Left kidney (tissue), 2 donors: ENCODE measurements around the gene HIPK2. TPM values are rescaled to one million over a fixed set of nuclear protein-coding genes. Genes with fewer than 3 reads are reported as not detected.

Experiments used
- DNase-seq: peaks from one replicate; pipeline ENCODE4 v3.0.0-alpha.2; 2013
- polyA plus RNA-seq: library from polyadenylated mRNA; unstranded; fragments of 120-200 nt; gene quantifications from one replicate; pipeline ENCODE4 v1.2.1, GENCODE V29; 2013; ENCODE audit not compliant: insufficient read length

HIPK2 gene
- polyA plus RNA-seq, 1 donor = 107 TPM

DNA sequence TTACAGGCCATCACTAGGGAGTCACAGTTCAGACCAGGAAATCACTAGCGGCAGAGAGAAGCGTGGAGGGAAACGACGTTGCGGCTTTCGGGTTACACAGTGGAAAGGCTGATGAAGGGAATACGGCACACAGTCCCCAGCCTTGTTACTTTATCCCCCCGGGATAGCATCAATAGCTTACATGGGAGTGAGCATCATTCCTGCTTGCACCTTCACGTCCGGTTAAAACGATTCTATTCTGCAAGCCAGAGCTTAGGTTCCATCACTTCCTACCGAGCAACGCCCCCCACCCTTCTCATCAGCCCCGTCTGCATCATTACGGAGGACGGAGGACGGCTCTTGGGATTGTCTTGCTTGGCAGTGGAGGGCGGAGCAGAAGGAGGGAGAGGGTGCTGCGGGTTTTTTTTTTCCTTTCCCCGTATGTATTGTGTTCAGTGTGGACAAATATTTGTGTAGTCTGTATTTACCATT, 129.4 kb downstream of the HIPK2 start:
- DNase-seq = no peak

- no peak for DNase-seq
Measured at GRCh38 chr7:139647814-139648390, 129.9 kb downstream of the HIPK2 start.

GRCh38 chr7:139647085-139647484, 130.7 kb downstream of the HIPK2 start:
- DNase-seq = no peak

DNA sequence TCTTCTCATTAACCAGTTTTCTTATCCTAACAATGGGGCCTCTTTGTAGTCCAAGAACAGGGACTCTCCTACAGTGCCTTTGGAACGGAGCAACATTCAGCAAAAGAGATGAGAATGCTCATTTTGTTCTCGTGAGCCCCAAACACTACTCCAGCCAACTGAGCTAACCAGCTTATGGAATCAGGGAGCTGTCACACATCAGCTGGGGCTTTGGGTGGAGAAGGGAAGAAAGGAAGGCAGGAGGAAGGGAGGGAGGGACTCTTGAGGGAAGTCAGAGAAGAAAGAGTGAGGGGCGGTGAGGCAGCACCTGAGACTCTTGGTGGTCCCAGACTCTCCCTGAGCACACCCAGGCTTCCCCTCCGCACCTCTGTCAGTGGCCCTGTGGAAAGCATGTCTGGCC, 131.2 kb downstream of the HIPK2 start:
- DNase-seq = no peak

DNA sequence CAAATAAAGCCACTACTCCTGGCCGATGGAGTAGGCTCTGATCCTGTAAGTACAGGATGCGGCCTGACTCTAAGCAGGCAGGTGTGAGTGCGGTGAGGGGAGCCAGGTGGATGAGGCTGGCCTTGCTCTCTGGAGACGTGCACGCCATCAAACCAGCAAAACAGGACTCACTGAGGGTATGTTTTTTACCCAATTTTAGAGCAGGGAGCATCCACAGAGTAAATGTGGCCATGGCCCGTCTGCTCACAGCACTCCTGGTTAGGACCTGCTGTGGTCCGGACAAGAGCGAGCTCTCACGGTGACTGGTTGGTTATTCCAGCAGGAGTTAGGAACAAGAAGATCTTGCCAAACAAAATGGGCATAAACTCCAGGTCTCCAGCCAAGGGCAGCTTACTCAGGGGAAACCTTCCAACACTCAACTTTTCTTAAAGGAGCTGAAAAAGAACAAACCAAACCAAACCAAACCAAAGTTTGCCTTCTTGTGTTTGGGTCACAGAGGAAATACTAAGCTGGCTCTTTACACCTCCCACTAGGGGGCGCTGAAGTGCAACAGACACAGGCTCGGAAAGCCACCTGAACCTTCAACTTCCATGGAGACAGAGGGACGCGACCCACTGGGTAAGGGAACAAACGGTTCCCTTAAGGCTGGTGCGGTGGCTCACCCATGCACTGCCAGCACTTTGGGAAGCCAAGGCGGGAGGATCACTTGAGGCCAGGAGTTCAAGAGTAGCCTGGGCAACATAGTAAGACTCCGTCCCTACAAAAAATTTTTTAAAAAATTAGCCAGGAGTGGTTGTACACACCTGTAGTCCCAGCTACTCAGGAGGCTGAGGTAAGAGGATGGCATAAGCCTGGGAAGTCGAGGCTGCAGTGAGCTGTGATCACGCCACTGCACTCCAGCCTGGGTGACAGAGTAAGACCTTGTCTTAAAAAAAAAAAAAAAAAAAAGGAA, 131.9 kb downstream of the HIPK2 start:
- peak; percentile 89 for DNase-seq

DNA sequence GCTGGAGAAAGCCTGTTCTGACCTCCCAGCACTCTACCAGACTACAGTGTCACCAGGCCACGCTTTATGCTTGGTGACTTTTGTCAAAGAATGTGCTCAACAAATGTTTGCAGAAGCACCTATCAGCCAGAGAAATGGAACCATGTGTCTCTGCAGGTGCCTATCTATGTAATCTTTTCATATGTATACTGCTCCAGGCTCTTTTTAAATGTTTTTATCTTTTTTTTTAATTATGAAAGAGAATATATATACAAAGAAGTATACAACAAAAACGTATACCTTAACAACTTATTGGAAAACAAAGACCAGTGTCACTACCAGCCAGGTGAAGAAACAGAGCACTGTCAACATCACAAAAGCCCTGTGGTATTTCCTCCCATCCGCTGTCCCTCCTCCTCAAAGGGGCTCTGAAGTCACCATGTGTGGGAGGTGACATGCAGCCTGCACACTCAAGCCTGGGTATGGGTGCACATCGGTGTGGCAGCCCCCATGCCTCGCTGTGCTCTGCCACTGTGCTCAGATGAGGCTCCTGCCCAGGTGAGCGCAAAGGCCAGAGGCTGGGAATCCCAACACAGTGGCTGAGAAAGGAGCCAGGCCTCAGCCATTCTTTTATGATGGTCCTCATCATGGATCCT, 133.7 kb downstream of the HIPK2 start:
- no peak for DNase-seq

GRCh38 chr7:139642283-139642682, 135.5 kb downstream of the HIPK2 start:
- DNase-seq = no peak

- no peak for DNase-seq
Measured at GRCh38 chr7:139641337-139641992, 136.3 kb downstream of the HIPK2 start.

DNA sequence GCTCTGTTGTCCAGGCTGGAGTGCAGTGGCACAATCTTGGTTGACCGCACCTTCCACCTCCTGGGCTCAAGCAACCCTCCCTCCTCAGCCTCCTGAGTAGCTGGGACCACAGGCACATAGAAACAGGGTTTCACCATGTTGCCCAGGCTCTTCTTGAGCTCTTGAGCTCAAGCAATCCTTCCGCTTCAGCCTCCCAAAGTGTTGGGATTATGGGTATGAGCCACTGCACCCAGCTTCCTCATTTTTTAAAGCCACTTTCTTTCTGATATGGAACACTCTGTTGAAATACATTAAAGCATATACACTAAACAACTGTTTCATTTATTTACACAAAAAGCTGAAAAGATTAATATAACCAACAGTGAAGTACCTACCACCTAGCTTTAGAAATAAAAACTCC, 137.1 kb downstream of the HIPK2 start:
- DNase-seq = no peak

DNA sequence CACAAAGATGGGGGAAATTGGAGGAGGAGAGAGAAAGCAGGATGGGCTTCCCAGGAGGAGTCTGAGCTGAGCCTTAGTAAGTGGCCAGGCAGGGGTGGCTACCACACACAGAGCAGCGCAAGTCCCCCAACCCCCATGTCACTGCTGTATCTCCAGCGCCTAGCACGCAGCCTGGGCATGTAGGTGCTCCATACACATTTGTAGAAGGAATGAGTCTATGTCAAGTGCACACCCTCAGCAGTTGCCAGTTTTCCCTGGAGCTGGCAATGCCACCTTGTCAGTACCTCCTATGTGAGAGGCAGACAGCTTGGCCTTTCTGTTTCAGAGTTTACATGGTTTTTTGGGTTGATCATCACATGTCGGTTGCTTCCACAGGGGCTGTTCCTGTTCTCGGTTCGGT, 138.2 kb downstream of the HIPK2 start:
- no peak for DNase-seq

DNA sequence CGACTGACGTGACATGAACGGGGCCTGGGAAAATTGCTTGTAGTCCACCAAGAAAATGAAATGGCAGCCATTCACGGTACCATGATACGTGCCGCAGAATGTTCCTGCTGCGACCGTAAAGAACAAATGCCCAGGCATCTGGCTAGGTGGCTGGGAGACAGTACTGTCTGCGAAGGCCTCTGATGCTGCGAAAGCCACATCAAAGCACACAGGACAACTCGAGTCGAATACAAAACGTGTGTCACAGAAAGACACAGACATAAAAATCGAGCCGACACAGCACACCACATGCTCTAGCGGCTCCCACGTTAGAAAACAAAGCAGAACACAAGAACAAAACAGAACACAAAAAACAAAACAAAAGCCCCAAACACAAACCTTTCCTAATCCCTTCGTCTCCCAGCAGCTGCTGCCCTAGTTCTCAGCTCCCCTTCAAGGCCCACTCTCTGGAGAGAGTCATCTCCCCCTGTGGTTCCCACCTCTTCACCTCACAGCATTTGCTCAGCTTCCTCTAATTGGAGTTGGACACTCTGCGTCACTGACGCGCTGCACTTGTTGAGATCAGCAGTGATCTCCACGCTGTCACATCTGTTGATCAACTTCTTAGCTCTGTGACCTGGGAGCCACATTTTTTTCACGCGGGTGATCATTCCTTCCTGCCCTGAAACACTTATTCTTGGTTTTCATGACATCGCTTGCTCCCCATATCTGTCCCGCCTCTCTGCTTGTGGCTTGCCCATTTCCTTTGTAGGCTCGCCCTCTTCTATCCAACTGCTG, 142.1 kb downstream of the HIPK2 start:
- DNase-seq = no peak

GRCh38 chr7:139634087-139634486, 143.7 kb downstream of the HIPK2 start:
- no peak for DNase-seq

- DNase-seq = no peak
Measured at GRCh38 chr7:139631520-139632031, 146.2 kb downstream of the HIPK2 start.

- DNase-seq = no peak
Measured at GRCh38 chr7:139630643-139631519, 146.9 kb downstream of the HIPK2 start.

GRCh38 chr7:139629392-139630082, 148.3 kb downstream of the HIPK2 start:
- no peak for DNase-seq

GRCh38 chr7:139627831-139628230, 150.0 kb downstream of the HIPK2 start:
- DNase-seq = no peak

- no peak for DNase-seq
Measured at GRCh38 chr7:139626817-139627216, 151.0 kb downstream of the HIPK2 start.

GRCh38 chr7:139623518-139623917, 154.3 kb downstream of the HIPK2 start:
- DNase-seq = no peak

DNA sequence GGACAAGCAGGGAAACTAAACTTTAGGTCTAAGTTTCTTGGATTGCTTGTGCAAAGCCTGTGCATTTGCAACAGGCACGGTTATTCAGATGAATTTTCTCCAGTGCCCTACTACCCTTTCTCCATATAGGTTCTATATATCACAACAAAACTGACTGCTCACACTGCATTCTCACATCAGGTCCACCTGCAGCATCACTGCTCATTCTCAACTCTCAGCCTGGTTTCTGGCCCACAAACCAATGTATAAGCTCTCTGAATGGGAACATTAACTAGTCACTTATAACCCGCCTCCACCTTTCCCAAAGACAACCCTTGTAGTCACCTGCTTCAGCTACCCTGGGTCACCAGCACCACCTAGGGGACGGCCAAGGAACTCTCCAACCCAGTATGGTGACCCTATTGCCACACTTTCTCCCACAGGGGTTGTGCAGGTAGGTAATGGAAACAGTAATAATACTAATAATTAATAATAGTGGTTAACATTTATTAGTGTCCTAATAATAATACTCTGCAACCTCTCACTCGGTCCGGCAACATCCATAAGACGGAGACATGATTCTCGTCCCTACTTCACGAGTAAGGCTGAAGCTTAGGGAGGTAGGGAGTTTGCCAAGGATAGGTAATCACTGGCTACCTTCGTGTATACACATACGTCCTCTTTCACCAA, 157.0 kb downstream of the HIPK2 start:
- DNase-seq = no peak
